ENCODE measurements around the gene COL17A1.
A peak's percentile ranks its signal among the peaks of the same experiment; 100 is the strongest.

COL17A1 gene

DNA sequence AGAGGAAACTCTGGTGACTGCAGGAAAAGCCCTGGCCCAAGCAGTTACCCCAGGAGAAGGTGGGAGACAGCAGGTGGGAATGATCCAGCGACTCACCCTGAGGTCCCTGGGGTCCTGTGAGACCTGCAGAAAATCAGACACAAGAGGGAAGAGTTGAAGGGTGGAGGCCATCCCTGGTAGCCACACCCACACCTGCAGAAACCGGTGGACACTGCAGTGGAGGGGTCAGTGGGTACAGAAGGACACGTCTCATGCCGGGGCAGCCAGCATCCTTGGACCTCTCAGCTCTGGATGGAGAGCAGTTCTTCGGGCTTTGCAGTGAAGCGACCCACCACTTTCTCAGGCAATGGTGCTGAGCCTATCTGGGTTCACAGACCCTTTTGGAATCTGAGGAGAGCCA is 39.0 kb downstream of the COL17A1 start:
- DNase-seq (ENCODE audit: low read depth) = no peak
- H3K4me3 ChIP-seq (ENCODE audit: low read depth, low read length) = no peak overlapping the region
- TF ChIP-seq, protein P1, sequence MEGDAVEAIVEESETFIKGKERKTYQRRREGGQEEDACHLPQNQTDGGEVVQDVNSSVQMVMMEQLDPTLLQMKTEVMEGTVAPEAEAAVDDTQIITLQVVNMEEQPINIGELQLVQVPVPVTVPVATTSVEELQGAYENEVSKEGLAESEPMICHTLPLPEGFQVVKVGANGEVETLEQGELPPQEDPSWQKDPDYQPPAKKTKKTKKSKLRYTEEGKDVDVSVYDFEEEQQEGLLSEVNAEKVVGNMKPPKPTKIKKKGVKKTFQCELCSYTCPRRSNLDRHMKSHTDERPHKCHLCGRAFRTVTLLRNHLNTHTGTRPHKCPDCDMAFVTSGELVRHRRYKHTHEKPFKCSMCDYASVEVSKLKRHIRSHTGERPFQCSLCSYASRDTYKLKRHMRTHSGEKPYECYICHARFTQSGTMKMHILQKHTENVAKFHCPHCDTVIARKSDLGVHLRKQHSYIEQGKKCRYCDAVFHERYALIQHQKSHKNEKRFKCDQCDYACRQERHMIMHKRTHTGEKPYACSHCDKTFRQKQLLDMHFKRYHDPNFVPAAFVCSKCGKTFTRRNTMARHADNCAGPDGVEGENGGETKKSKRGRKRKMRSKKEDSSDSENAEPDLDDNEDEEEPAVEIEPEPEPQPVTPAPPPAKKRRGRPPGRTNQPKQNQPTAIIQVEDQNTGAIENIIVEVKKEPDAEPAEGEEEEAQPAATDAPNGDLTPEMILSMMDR (IDR thresholded peaks at IDR 0.05; ENCODE audit: low read depth, low read length, missing control alignments) = no peak

DNA sequence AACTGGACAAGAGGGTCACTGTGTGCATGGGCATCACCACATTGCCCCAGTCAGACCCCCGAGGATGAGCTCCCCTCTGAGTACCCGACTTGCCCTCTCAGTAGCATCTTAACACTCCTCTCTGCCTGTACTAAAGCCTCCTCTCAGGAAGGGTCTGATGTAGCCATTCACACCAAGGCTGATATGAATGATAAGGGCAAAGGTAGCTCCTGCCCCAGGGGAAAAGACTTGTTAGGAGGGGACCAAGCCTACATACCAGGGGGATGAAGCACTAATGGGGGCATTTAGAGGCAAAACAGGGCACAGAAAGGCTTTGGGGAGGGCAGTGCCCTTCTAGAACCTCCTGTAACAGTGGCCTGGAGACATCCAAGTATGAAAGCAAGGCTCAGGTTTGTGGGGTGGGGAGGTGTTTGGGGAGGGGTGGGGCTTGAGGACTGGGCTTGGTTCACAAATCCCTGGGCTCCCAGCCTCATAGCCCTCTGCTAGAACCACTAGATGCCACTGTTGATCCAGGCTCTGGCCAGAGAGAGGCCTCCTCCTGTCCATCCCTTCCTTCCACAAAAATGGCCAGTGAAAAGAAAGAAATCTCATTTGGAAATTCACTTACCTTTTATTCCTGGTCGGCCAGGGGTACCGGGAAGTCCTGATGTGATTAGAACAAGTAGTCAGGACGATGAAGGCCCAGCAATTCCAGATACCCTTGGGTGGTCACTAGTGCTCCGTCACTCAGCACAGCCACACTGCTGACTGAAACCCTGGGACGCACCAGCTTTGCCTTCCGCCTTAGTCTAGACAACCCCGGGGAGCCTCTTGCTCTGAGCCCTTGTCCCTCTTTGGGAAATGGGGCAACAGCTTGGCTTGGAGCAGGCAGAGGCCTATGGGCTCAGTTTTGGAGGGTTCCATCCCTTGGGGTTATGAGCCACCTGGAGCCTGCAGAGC is 40.3 kb downstream of the COL17A1 start:
- no peak for DNase-seq (ENCODE audit: low read depth)
- H3K4me3 ChIP-seq (ENCODE audit: low read depth, low read length) = no peak overlapping the region
- TF ChIP-seq, protein P1 (IDR thresholded peaks at IDR 0.05; ENCODE audit: low read depth, low read length, missing control alignments) = peak; percentile 41

DNA sequence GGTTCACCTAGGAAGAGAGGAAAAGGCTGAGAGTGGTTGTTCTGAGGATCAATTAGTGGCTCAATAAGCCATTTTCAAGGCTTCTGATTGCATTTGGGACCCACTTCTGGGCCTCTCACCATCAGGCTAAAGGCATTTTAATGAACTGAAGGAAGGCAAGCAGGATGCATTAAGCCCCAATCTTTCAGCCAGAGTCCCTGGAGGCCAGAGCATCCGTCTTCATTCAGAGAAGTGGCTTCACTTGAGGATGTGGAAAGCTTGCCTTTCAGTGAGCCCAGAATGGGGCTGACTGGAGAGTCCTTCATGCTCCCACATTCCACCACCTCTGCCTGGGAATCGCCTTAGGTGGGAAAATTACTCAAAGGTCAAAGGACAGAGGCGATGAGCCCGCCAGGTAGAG is 41.8 kb downstream of the COL17A1 start:
- no peak for DNase-seq (ENCODE audit: low read depth)
- no peak overlapping the region for H3K4me3 ChIP-seq (ENCODE audit: low read depth, low read length)
- TF ChIP-seq, protein P1 (IDR thresholded peaks at IDR 0.05; ENCODE audit: low read depth, low read length, missing control alignments) = no peak

DNA sequence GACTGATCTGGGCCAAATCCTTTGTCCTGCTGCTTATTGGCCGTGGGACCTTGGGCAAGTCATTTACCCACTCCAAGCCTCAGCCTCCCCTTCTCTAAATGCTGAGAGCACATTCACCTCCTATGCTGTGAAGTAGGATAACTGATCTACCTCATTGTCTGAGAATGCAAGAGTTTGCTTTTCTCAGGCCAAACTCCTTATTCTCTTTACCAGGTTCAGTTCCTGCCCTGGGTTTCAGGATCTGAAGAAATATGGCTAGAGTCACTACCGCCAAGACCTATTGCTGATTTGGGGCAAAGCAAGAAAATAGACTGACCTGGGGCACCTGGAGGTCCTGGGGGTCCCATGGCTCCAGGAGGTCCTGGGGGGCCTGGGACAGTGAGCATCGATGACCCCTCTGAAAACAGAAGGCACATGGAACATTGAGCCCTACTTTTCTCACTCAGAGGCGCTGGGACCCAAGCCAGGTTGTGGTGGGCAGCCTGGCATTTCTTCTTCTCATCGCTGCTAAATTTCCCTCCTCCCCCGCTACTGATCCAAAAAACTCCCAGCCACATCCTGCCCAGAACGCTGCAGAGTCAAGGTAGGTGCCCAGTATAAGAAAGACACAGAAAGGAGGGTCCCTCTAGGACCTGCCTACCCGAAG is 42.4 kb downstream of the COL17A1 start:
- TF ChIP-seq, protein P1 (IDR thresholded peaks at IDR 0.05; ENCODE audit: low read depth, low read length, missing control alignments) = no peak
- no peak for DNase-seq (ENCODE audit: low read depth)
- no peak overlapping the region for H3K4me3 ChIP-seq (ENCODE audit: low read depth, low read length)

DNA sequence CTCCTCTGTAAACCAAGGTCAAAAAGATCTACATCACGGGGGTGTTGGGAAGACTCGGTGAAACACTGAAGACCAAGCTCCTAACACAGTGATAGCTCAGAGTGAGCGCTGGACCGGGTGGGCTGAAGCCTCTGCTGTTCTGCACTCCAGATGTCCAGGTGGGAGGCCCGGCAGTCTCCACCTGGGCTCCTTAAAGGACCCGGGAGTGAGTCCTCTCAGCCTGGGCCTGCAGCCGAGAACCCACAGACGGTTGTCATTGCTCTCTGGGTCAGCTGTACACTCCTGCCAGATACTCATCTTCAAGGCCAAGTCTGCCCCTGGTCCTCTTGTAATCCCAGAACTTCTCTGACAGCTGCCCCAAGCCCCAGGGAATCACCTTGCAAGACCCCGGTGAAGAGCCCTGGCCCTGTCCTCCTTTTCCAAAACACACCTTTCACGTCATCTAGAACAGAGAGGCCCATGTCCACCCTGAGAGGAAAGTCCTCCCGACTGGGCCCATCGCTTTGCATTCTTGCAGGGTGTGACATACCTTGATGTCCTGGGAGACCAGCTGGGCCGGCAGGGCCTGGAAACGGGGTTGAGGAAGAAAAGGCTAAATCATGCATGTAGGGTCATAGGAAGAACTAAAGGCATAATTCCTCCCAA is 43.7 kb downstream of the COL17A1 start:
- DNase-seq (ENCODE audit: low read depth) = no peak
- H3K4me3 ChIP-seq (ENCODE audit: low read depth, low read length) = no peak overlapping the region
- TF ChIP-seq, protein P1 (IDR thresholded peaks at IDR 0.05; ENCODE audit: low read depth, low read length, missing control alignments) = no peak

DNA sequence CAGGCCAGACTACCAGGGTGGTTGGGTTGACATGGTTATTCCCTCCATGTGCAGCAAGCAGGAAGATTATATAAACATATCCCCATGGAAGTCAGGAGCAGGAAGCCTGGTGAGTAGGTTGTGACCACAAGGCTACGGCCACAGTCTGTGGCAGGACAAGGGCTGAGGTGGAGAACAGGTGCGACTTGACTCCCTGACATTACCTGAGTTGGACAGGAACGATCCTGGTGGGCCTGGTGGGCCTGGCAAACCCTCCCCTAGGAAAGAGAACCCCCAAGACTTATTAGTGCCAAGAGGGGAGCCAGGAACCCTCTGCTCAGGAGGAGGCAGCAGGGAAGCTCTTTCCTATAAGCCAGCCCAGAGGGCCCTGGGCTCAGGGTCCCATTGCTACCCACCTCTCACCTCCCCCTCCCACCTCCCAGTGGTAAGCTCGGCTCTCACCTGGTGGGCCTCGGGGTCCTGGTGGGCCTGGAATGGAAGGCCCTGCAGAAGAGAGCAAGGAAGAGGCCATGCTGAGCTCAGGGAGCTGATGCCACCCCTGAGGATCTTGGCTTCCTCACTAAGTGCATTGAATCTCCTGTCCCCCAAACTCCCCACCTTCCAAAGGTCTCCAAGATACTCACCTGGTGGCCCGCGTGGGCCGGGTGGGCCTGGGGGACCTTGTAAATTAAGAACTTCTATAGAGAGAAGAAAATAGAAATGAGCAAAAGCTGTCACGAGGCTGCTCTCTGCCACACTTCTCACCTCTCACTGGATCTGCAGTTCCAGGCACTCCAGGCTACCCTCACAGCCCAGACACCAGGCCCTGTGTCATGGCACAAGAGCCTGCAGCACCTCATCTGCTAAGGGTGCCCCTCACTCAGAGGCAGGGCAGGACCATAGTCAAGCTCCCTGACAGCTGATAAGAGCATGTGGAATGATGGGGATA is 44.6 kb downstream of the COL17A1 start:
- no peak overlapping the region for H3K4me3 ChIP-seq (ENCODE audit: low read depth, low read length)
- DNase-seq (ENCODE audit: low read depth) = no peak
- TF ChIP-seq, protein P1 (IDR thresholded peaks at IDR 0.05; ENCODE audit: low read depth, low read length, missing control alignments) = no peak

Data from GM12864 (cell line).